GM18909 (cell line): ENCODE results near the gene RPL22L1.
"Not testable (repeated sequence)": the region's sequence is repeated elsewhere in the genome, so short reads cannot be mapped to it uniquely, and the experiment has no call there.

Source experiments
- ATAC-seq: cut with Tn5 transposase; IDR thresholded peaks from one replicate; pipeline ENCODE4 v1.9.1; 2021; ENCODE audit warnings: mild to moderate bottlenecking; ENCODE audit not compliant: unreplicated experiment, poor library complexity

RPL22L1 gene

DNA sequence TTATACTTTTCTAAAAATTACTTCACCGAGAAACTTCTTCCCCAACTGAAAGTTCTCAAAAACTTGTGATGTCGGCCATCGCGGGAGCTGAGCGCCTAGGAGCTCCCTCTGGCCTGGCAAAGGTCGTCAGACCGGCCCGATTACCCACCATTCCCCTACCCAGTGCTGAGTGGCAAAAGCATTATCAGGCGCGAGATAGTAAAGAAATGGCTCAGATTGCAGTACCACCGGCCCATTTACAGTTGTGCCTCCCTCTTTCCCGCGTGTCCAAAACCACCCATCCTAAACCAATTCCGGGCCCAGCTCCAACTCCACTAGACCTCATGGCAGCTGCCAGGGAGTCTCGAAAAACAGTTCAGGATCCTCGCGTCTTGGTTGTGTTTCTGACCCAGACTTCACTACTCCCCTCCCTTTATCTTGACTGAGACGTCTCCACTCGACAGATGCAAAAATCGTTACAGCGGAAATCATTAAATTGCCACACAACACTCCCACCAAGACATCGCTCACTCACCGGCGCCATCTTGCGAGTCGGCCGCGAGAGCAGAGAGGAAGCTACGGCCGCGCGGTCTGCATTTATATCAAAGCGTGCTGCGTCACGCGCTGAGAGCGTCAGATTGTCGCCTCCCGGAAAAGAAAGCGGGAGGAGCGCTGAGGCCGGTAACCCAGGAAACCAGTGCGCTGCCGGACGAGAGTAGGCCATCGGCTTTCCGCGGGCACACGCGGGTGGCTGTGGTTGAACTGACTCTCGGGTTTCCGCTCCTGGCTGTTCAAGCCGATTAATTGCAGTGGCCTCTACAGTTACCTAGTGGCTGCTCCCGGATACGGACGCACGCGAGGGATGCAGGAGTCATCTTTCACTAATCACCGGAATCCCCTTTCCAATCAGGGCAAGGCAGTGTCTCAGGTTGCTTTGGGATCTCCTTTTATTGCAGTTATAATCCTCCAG is at the start of gene RPL22L1:
TSS of gene RPL22L1 (minus strand) at position 551 of the 949 bp plus-strand sequence. CDS start at position 523, 28 bp downstream.
- peak; percentile 98 for ATAC-seq

DNA sequence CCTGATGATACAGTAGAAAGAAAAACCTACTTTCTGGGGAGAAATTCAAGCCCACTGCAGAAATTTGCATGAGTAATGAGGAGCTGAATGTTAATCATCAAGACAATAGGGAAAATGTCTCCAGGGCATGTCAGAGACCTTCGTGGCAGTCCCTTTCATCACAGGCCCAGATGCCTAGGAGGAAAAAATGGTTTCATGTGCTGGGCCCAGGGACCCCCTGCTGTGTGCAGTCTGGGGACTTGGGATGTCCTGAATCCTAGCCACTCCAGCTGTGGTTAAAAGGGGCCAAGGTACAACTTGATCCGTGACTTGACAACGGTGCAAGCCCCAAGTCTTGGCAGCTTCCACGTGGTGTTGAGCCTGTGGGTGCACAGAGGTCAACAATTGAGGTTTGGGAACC is 48.7 kb upstream of the RPL22L1 start:
- no peak for ATAC-seq

DNA sequence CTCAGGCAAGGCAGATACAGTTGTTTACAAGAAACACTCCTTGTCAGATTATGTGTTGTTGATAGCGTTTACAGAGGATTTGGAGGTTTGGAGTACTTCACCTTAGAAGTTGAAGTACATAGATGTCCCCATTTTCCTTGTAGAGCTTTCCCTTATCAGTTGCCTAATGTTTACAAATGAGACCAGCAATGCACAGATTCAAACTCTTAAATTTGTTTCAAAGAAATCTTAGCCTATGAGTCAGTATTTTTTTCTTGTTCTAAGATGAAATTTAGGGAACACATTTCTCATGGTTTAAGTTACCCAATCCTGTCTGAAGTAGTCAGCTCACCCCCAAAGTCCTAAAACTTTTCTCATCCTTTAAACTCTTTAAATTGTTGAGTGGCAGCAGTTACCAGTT is 44.7 kb upstream of the RPL22L1 start:
- no peak for ATAC-seq

DNA sequence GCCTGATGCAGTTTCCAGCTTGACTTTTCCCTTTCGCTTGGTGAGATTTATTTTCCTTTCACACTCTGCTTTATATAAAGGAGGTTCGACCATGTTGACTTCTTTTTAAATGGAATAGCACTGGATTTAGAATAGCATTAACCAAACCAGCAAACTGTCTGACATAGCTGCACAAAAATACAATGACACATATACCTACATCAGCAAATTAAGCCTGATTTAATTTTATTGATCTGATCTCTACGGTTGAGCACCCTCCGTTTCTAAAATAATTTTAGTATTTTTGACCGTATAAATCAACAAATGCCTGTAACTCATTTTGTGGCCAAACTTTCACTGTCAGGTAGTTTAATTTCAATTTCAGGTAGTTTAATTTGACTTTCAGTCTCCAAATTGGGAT is 44.2 kb upstream of the RPL22L1 start:
- no peak for ATAC-seq

DNA sequence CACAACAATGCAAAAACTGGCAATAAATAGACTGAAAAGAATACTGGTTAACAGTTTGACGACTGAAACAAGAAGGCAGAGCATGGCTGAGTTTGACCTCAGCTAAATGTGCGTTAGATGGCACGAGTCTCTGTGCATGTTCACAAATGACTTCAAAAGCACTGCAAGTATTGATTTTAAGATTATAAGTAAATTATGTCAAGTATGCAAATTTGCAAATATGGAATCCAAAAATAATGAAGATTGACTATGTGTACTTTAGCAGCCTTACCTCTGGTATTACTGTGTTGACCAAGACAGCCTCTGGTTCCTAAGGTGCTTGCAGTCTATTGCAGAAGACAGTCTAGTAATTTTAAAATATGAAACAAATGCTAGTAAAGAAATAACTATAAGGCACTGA is 41.1 kb upstream of the RPL22L1 start:
- ATAC-seq: no peak

DNA sequence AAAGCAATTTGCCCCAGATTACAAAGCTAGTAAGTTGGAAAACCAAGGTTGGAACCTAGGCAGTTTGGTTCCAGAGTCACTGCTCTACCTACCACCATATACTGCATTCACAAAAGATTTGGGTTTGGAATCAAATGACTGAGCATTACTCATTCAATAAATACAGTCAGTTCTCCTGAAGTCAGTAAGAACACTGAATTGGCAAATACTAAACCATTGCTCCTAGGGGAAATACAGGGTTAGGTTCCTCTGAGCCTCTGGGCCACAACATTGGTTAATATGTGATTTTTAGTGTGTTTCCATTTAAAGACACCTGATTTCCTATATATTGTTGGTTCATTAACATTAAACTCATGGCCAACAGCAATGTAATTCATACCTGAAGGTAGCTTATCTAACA is 40.5 kb upstream of the RPL22L1 start:
- ATAC-seq: no peak

DNA sequence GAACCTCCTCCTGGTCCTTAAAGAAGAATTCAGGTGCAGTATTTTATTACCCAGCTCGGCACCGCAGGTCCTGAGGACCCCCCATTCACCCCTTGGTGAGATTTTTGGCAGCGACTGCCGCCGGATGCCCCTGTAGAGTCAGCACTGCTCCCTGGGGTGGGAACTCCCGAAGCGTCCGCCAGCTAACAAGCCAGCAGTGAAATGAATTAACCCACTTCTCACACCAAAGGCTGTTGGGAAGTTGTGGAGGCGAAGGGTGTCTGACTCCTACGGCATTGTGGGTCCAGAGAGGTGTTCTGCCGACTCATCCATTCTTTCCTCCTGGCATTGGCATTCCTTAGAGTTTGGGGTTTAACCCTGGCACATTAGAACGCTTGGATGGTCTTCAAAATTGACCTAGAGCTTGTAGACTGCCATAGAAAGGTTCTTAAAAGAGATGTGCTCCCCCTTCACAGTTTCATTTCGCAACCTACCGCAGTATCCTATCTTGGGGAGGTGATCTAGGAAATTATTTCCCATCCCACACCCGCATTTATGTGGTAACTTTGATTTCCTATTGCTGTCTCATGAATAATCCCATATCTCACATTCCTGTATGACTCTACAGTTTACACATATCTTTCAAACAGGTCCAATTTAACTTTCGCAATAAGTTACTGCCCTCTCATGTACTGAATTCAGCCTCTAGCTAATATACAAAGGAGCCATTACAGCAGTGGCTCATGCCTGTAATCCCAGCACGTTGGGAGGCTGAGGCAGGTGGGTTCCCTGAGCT is 39.3 kb upstream of the RPL22L1 start:
- no peak for ATAC-seq

DNA sequence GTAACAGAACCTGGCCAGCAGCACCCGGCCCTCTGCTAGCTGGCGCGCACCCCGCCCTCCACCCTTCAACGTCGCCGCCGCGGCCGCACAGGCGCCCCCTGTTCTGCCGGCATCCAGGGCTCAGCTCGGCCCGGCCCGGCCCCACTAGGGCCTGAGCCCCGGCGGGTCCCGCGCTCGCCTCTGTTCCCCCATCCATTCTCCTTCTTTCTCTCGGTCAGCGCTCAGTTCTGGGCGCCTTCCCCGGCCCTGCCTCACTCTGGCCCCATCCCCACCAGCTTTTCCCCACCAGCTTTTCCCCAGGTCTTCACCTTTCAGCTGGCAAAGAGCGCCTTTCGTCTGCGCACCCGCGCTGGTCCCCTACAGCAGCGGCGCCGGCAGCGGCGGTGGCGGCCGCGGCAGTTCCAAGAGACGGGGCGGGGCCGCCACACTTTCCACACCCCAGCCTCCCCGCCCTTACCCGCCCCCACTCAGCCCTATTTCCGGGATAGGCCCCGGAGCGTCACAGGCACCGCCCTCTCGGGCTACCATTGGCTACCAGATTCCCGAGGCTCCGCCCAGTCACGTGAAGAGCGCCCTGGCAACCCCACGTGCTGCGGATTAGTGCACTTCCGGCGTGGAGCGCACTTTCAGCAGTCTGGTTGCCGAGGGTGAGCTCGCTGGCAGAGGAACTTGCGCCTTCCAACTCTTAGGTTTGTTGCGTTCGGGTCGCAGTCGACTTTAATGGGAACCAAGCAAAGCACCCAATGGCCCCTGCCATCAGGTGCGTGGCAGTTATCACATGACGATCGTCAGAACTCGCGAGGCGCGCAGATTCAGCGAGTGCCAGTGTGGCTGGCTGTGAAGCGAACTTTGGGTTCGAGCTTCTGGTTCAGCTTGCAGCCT is 38.5 kb upstream of the RPL22L1 start, which contains the start of gene EIF5A2:
TSS of gene EIF5A2 (minus strand) at position 403 of the 882 bp plus-strand sequence. CDS start 831 bp downstream, outside the sequence.
- peak; percentile 93 for ATAC-seq

DNA sequence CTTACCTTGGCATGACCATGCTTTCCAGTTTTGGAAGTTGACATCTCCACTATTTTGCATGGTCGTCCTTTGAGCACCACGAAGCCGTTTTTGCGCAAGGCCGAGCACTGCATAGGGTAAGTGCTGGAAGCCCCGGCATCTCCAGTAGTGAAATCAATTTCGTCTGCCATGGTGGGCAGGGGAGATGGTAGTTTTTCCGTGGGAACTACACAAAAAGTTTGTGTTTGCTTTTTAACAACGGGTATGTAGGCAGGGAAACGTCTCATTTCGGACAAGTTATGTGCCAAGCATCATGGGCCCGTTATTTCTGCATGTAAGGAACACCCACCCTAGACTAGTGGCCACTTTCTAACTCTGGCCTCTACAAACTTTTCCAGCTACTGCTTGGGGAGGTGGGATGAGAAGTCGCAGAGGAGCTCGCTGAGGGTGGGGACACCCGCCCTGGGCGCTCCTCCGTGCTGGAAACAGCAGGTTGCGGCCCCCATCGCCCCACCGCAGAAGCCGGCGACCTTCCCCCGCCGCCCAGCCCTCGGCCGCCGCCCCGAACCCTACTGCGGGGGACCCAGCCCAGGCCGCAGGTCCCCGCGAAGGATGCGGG is 37.7 kb upstream of the RPL22L1 start:
- peak; percentile 11 for ATAC-seq

DNA sequence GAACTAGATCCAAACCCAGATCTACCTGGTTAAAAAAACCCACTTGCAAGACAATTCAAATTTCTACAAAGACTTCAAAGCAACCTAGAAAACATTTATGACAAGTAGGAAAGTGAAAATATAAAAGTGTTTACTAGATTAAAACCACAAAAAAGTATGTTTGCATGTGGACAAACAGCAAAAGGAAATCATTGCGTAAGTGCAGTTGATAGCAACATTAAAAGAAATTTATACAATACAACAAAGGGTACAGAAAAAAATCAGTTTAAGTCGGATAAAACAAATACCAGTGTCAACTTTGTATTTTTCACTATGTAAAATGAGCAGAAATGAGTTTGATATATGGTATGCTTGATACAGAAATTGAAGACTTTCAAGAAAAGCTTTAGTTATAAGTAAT is 35.9 kb upstream of the RPL22L1 start:
- no peak for ATAC-seq

DNA sequence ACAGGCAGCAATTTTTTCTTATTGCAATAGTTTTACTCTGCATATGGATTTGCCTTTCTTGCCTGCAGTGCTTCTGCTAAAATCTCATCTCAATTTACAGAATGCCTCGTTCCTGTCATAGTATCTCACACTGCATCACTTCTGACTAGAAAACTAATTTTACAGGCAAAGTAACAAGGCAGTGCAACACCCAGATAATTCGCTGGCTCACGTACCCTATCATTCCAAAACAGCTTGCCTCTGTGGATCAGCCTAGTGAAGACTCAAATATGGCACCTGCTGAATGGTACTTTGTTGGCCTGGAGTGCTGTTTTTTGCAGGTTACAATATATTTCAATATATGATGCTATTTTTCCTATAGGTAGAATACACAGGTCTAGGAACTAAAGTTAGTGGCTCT is 33.1 kb upstream of the RPL22L1 start:
- ATAC-seq: no peak

DNA sequence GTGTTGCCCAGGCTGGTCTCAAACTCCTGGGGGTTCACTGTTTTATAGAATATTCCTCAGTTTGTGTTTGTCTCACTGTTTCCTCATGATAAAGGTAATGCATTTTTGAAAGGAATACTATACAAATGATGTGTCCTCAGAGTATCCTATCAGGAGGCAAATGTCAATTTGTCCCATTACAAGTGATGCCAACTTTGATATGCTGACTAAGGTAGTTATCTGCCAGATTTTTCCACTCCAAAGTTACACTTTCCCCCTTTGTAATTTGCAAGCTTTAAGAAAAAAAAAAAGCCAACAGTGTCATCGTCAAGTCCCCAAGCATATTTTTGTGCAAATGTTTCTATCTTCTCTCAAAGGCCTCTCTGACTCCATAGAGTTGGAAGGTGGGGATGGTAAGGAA is 29.5 kb upstream of the RPL22L1 start:
- no peak for ATAC-seq

DNA sequence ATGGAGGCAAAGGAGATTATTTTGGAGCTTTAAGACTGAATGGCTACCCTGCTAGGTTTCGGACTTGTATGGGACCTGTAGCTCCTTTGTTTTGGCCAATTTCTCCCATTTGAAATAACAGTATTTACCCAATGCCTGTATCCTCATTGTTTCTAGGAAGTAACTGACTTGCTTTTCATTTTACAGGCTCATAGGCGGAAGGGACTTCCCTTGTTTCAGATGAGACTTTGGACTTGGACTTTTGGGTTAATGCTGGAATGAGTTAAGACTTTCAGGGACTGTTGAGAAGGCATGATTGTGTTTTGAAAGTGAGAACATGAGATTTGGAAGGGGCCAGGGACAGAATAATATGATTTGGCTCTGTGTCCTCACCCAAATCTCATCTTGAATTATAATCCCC is 28.0 kb upstream of the RPL22L1 start:
- ATAC-seq: no peak

DNA sequence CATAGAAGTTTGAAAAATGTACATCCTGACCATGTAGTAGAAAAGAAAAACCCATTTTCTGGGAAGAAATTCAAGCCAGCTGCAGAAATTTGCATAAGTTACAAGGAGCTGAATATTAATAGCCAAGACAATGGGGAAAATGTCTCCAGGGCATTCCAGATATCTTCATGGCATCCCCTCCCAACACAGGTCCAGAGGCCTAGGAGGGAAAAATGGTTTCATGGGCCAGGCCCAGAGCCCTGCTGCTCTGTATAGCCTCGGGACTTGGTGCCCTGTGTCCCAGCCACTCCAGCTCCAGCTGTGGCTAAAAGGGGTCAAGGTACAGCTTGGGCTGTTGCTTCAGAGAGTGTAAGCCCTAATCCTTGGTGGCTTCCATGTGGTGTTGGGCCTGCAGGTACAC is 27.2 kb upstream of the RPL22L1 start:
- not testable (repeated sequence) for ATAC-seq

DNA sequence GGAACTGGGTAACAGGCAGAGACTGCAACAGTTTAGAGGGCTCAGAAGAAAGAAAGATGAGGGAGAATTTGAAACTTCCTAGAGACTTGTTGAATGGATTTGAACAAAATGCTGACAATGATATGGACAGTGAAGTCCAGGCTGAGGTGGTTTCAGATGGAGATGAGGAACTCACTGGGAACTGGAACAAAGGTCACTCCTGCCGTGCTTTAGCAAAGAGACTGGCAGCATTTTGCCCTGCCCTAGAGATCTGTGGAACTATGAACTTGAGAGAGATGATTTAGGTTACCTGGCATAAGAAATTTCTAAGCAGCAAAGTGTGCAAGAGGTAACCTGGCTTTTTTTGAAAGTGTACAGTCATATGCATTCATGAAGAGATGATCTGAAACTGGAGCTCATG is 26.8 kb upstream of the RPL22L1 start:
- ATAC-seq: no peak

DNA sequence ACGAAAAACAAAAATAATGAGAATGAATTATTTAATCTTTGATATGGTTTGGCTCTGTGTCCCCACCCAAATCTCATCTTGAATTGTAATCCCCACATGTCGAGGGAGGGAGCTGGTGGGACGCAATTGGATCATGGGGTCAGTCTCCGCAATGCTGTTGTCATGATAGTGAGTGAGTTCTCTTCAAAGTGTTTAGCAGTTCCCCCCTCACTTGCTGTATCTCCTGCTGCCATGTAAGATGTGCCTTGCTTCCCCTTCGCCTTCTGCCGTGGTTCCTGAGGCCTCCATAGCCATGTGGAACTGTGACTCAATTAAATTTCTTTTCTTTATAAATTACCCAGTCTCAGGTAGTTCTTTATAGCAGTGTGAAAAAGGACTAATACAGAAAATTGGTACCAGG is 26.3 kb upstream of the RPL22L1 start:
- not testable (repeated sequence) for ATAC-seq

DNA sequence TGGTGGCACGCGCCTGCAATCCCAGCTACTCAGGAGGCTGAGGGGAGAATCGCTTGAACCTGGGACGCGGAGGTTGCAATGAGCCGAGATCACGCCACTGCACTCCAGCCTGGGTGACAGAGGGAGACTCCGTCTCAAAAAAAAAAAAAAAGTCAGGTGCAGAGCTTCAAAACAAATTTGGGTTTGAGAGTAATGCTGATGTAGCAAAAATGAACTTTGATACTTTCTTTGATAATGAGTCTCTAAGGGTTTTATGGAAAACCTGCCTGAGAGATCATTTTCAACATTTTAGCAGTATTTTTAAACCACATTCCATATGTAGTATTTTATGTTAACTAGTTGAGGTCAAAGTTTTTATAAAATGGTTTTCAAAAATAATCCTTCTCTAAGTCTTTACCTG is 23.9 kb upstream of the RPL22L1 start:
- ATAC-seq: no peak

DNA sequence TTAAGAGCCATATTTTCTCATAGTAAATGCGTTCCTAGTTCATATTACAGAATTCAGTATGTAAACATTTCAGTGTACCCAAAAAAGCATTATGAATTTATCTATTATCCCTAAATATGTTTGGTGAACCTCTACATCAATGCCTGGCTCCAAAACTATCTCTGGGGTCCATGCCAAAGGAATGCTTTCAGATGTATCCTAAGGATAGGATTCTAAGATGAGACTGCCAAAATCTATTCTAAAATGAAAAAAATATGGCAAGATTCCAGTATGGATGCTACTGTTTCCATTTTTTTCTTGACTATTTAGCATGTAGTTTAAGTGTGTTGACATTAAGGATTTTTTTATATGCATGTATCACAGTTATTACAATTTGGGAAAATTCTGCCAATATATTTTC is 19.6 kb upstream of the RPL22L1 start:
- ATAC-seq: no peak

DNA sequence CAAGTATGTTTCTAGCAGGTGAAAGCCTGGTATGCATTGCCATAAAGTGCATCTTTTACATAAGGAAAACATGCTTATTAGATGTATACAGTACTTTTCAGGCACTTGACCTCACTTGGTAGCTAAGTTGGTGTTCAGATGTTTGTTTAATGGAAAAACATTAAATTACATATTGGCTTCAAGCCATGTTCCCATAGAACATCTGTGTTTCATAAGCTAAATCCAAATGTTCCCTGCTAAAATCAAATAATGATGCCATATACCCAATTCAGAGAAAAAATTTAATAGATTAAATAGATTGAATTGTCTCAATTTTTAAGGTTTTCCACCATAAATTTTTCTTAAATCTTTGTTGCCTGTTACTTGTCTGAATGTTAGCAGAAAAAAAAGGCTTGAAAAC is 19.1 kb upstream of the RPL22L1 start:
- ATAC-seq: no peak
